AG09309 (cell line): Measurements from ENCODE around the gene AK8.

ENCODE experiments used
- DNase-seq: peaks from one replicate; pipeline ENCODE4 v3.0.0-alpha.2; 2010; ENCODE audit warnings: low read depth
- H3K4me3 ChIP-seq: 2 replicates; pipeline ENCODE4 v1.5.1; 2011; ENCODE audit warnings: mild to moderate bottlenecking, low read depth, low read length, moderate library complexity; ENCODE audit not compliant: control insufficient read depth
- TF ChIP-seq, protein P1 (sequence below): IDR thresholded peaks from 2 replicates; pipeline ENCODE4 v1.5.1; 2011; ENCODE audit warnings: mild to moderate bottlenecking, low read depth, low read length, inconsistent platforms; ENCODE audit not compliant: insufficient read depth, control insufficient read depth; ENCODE audit errors: missing control alignments

The AK8 gene

DNA sequence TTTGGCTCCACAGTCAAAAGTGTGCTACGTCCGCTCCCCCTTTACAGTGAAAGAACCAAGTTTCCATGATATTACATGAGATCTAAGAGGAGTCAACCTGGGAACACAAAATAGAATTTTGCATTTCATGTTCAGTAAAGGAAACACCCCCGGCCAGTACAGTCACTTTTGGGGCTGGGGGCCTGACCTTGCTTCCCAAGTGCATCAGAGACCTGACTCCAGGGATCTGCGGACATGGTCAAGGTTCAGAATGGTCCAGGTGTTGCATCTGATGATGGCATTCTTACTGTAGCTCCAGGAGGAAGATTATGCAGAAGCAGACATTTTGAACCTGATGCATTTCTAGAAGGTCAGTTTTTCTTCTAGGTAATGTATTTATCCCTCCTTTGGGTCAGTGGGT is 39.8 kb downstream of the AK8 start:
- no peak for DNase-seq
- no peak overlapping the region for H3K4me3 ChIP-seq
- TF ChIP-seq, protein P1, sequence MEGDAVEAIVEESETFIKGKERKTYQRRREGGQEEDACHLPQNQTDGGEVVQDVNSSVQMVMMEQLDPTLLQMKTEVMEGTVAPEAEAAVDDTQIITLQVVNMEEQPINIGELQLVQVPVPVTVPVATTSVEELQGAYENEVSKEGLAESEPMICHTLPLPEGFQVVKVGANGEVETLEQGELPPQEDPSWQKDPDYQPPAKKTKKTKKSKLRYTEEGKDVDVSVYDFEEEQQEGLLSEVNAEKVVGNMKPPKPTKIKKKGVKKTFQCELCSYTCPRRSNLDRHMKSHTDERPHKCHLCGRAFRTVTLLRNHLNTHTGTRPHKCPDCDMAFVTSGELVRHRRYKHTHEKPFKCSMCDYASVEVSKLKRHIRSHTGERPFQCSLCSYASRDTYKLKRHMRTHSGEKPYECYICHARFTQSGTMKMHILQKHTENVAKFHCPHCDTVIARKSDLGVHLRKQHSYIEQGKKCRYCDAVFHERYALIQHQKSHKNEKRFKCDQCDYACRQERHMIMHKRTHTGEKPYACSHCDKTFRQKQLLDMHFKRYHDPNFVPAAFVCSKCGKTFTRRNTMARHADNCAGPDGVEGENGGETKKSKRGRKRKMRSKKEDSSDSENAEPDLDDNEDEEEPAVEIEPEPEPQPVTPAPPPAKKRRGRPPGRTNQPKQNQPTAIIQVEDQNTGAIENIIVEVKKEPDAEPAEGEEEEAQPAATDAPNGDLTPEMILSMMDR: no peak

DNA sequence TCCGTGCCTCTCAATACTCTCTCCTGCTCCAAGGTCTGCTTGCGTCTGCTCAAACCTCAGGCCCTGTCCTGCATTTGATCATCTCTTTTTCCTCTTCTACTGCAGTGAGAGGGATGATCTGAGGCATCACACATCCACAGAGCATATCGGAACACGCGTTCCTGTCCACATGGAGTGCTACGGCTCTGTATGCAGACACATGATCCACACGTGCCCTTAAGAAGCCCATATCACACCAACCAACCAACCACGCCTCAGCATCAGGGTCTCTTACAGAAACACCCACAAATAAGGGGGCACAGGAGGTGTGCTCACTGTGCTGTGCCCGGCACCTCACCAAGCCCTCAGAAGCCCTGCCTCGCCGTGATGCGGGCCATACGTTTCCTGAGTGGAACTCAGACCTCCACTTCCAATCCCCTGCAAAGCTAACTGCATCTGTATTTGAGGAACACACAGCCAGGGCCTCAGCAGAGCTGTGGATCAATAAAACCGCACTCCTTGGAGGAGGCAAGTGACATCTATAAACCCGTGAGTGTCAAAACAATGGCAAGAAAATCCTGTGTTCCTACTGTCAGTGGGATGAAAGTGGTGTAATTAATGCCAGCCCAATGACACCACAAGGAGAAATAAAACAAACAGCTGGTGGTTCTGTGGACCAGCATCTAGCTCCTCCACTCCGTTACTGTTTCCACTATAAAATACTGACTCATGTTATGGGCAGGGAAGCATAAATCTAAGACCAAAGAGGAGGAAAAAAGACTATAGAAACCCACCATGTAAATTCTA is 40.4 kb downstream of the AK8 start:
- H3K4me3 ChIP-seq: no peak overlapping the region
- DNase-seq: no peak
- TF ChIP-seq, protein P1: no peak

DNA sequence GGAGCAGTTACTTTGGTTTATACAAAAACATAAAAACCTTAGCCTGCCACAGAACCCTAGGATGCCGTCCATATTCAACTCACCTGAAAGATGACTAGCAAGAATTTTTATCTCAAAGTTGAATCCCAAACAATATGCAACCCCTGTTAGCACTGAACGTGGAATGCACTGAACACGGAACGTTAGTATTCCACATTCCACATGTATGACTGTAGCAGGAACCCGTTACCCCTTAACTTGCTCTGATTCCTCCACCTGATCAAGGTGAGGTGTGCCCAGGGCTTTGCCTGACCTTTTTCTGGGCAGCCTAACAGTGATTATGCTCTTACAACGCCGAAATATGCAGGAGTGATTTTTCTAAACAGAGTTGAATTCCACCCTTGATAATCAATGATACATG is 43.7 kb downstream of the AK8 start:
- DNase-seq: no peak
- H3K4me3 ChIP-seq: no peak overlapping the region
- TF ChIP-seq, protein P1: no peak

DNA sequence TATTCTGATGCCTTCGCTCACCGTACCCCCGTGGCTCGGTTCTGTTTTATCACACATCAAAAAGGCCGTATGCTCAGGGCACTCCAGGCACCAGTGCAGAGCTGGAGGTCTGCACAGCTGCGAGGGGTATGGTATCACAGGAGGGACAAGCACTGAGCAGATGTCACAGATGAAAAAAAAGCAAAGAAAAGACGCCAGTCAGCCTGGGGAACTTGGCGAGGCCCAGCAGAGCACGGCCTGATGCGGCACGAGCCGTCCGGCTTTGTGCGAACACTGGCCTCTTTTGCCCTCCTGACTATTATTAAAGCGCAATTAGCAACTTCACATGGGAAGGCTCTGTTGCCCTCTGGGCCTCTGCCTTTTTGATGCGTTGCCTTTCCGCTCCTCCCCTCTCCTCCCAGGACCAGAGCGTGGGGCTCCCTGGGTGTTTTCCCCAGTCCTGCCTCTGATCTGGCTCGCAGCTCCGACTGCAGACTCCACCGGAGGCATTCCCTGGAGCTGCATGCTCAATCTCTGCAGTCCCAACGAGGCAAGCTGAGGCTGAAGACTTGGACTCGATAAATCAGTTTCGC is 44.4 kb downstream of the AK8 start:
- H3K4me3 ChIP-seq: no peak overlapping the region
- TF ChIP-seq, protein P1: no peak
- DNase-seq: no peak

DNA sequence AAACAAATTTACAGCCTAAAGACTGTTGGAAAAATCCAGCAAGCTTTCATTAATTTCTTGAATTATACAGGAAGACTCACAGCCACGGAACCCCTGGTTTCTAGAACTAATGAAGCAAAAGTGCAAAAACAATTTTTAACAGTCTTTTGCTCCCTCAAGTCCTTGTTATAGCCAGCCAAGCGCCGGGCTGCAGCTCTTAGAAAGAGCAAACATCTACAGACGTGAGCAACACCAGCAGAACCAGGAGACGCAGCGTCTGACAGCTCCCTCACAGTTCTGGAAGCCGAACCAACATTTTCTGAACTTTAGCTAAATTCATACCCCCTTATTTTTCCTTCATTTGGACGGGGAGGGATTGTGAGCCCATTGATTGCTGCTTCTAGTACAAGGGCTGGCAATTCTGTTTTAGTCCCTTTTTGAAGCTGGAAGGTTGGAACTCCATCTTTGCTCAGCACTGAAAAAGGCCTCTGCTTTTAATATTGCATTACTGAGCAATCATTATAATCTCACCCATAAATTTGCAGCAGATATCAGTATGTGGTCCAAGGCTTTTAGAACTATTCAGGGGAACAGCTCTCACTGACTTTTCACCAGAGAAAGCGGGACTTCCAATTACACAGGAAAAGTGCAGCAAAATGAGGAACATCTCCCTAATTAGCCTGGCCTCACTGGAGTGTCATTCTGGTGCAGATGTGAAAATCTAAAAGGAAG is 45.8 kb downstream of the AK8 start:
- no peak for DNase-seq
- TF ChIP-seq, protein P1: no peak
- no peak overlapping the region for H3K4me3 ChIP-seq

DNA sequence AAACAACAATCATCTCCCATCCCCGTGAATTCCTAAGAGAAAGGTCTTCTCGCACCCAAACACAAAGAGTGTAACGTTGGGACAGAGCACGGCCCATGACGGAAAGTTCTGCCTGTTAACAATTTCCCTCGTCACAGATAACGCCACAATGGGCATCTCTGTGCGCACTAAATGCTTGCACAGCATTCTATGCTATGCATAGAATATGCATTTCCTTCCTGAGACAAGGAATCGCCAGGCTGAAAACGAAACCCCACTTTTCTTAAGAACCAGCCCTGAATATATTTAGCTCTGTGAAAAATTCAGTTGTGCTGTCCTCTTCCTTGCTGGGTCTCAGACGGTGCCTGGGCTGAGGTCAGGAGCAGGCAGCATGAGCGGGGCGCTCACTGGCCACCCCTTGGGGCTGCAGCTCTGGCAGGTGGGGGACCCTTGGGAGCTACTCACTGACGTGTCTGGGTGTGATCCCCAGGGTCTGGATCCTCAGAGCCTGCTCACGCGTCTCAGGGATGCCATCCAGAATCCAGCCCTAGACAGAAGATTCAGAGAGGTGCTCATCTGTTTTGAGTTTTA is 49.8 kb downstream of the AK8 start:
- no peak for DNase-seq
- TF ChIP-seq, protein P1: no peak
- H3K4me3 ChIP-seq: no peak overlapping the region
